ENCODE results near the gene SPON1. TPM values are rescaled to one million over a fixed set of nuclear protein-coding genes. Genes with fewer than 3 reads are reported as not detected.
A peak's percentile ranks its signal among the peaks of the same experiment; 100 is the strongest.
"Not testable (repeated sequence)": the region's sequence is repeated elsewhere in the genome, so short reads cannot be mapped to it uniquely, and the experiment has no call there.

The SPON1 gene
- total RNA-seq: 0.07 and 0.16 TPM in 2 replicates

GRCh38 chr11:13962562-13963168, at the start of gene SPON1:
Gene SPON1, plus strand, starts transcription at chr11:13962723. Its CDS starts 182 bp downstream, at chr11:13962905.
- Mint-ChIP-seq H3K27me3 (ENCODE audit: low read depth) (peaks cover 81% of the 10 kb centered on the region), H3K36me3 (ENCODE audit: low read depth) (no peaks in the 10 kb centered on the region), H3K27ac (no peak within 1 kb of the TSS), H3K4me3 (ENCODE audit: low read depth) (peak within 1 kb of the TSS; percentile 18), H3K4me1 (ENCODE audit: low read depth) (peaks cover 6% of the 10 kb centered on the region), H3K9me3 (no peaks in the 10 kb centered on the region)
- intact Hi-C loops (cut with micrococcal nuclease): no loop called here
- peak; percentile 20 for DNase-seq (ENCODE audit: low spot score)

- Mint-ChIP-seq H3K27ac (no peak overlapping the region), H3K4me1 (ENCODE audit: low read depth) (no peaks in the 10 kb centered on the region), H3K4me3 (ENCODE audit: low read depth) (no peak overlapping the region), H3K9me3 (peaks cover 6% of the 10 kb centered on the region), H3K27me3 (ENCODE audit: low read depth) (peaks cover 42% of the 10 kb centered on the region), H3K36me3 (ENCODE audit: low read depth) (no peaks in the 10 kb centered on the region)
- DNase-seq (ENCODE audit: low spot score): no peak
- intact Hi-C loops (cut with micrococcal nuclease): no loop called here
These were observed 45.3 kb upstream of the SPON1 start for GRCh38 chr11:13917264-13917663.

- DNase-seq (ENCODE audit: low spot score): no peak
- intact Hi-C loops (cut with micrococcal nuclease): no loop called here
- H3K27ac Mint-ChIP-seq: no peak overlapping the region
- H3K9me3 Mint-ChIP-seq: peaks cover 6% of the 10 kb centered on the region
- no peak overlapping the region for H3K4me3 Mint-ChIP-seq (ENCODE audit: low read depth)
- peaks cover 3% of the 10 kb centered on the region for H3K36me3 Mint-ChIP-seq (ENCODE audit: low read depth)
- peaks cover 43% of the 10 kb centered on the region for H3K27me3 Mint-ChIP-seq (ENCODE audit: low read depth)
- peaks cover 4% of the 10 kb centered on the region for H3K4me1 Mint-ChIP-seq (ENCODE audit: low read depth)
These were observed 44.6 kb upstream of the SPON1 start for GRCh38 chr11:13917904-13918303.

- no peak for DNase-seq (ENCODE audit: low spot score)
- no peak overlapping the region for H3K27ac Mint-ChIP-seq
- H3K4me1 Mint-ChIP-seq (ENCODE audit: low read depth): peaks cover 28% of the 10 kb centered on the region
- intact Hi-C loops (cut with micrococcal nuclease): no loop called here
- no peak overlapping the region for H3K4me3 Mint-ChIP-seq (ENCODE audit: low read depth)
- H3K27me3 Mint-ChIP-seq (ENCODE audit: low read depth): peaks cover 37% of the 10 kb centered on the region
- peaks cover 6% of the 10 kb centered on the region for H3K9me3 Mint-ChIP-seq
- H3K36me3 Mint-ChIP-seq (ENCODE audit: low read depth): peaks cover 10% of the 10 kb centered on the region
These were observed 41.8 kb upstream of the SPON1 start for GRCh38 chr11:13920756-13921155.

GRCh38 chr11:13921545-13921944, 41.0 kb upstream of the SPON1 start:
- H3K9me3 Mint-ChIP-seq: peaks cover 2% of the 10 kb centered on the region
- no peak for DNase-seq (ENCODE audit: low spot score)
- peaks cover 28% of the 10 kb centered on the region for H3K4me1 Mint-ChIP-seq (ENCODE audit: low read depth)
- H3K4me3 Mint-ChIP-seq (ENCODE audit: low read depth): no peak overlapping the region
- intact Hi-C loops (cut with micrococcal nuclease): no loop called here
- peaks cover 10% of the 10 kb centered on the region for H3K36me3 Mint-ChIP-seq (ENCODE audit: low read depth)
- H3K27me3 Mint-ChIP-seq (ENCODE audit: low read depth): peaks cover 34% of the 10 kb centered on the region
- no peak overlapping the region for H3K27ac Mint-ChIP-seq

- intact Hi-C loops (cut with micrococcal nuclease): no loop called here
- Mint-ChIP-seq H3K4me1 (ENCODE audit: low read depth) (peaks cover 28% of the 10 kb centered on the region), H3K36me3 (ENCODE audit: low read depth) (peaks cover 10% of the 10 kb centered on the region), H3K27ac (peak overlapping the region; percentile 90), H3K9me3 (no peaks in the 10 kb centered on the region), H3K27me3 (ENCODE audit: low read depth) (peaks cover 20% of the 10 kb centered on the region), H3K4me3 (ENCODE audit: low read depth) (no peak overlapping the region)
- DNase-seq (ENCODE audit: low spot score): no peak
These were observed 39.3 kb upstream of the SPON1 start for GRCh38 chr11:13923182-13923581.

- peaks cover 15% of the 10 kb centered on the region for H3K27me3 Mint-ChIP-seq (ENCODE audit: low read depth)
- DNase-seq (ENCODE audit: low spot score): peak; percentile 12
- no peaks in the 10 kb centered on the region for H3K9me3 Mint-ChIP-seq
- H3K4me3 Mint-ChIP-seq (ENCODE audit: low read depth): peak overlapping the region; percentile 46
- H3K36me3 Mint-ChIP-seq (ENCODE audit: low read depth): peaks cover 10% of the 10 kb centered on the region
- intact Hi-C loops (cut with micrococcal nuclease): no loop called here
- H3K27ac Mint-ChIP-seq: peak overlapping the region; percentile 90
- peaks cover 33% of the 10 kb centered on the region for H3K4me1 Mint-ChIP-seq (ENCODE audit: low read depth)
These were observed 38.5 kb upstream of the SPON1 start for GRCh38 chr11:13923716-13924650.

GRCh38 chr11:13924801-13925327, 37.7 kb upstream of the SPON1 start:
- no peak for DNase-seq (ENCODE audit: low spot score)
- Mint-ChIP-seq H3K4me3 (ENCODE audit: low read depth) (no peak overlapping the region), H3K36me3 (ENCODE audit: low read depth) (peaks cover 10% of the 10 kb centered on the region), H3K9me3 (no peaks in the 10 kb centered on the region), H3K4me1 (ENCODE audit: low read depth) (peaks cover 37% of the 10 kb centered on the region), H3K27ac (peak overlapping the region; percentile 53), H3K27me3 (ENCODE audit: low read depth) (peaks cover 10% of the 10 kb centered on the region)
- intact Hi-C loops (cut with micrococcal nuclease): no loop called here

GRCh38 chr11:13926366-13926765, 36.2 kb upstream of the SPON1 start:
- H3K27me3 Mint-ChIP-seq (ENCODE audit: low read depth); H3K9me3 Mint-ChIP-seq; H3K27ac Mint-ChIP-seq; DNase-seq (ENCODE audit: low spot score); intact Hi-C loops (cut with micrococcal nuclease); H3K4me3 Mint-ChIP-seq (ENCODE audit: low read depth): not testable (repeated sequence)
- peaks cover 37% of the 10 kb centered on the region for H3K4me1 Mint-ChIP-seq (ENCODE audit: low read depth)
- peaks cover 10% of the 10 kb centered on the region for H3K36me3 Mint-ChIP-seq (ENCODE audit: low read depth)

GRCh38 chr11:13926981-13927380, 35.5 kb upstream of the SPON1 start:
- intact Hi-C loops (cut with micrococcal nuclease): no loop called here
- Mint-ChIP-seq H3K4me3 (ENCODE audit: low read depth) (no peak overlapping the region), H3K27ac (no peak overlapping the region), H3K4me1 (ENCODE audit: low read depth) (peaks cover 37% of the 10 kb centered on the region), H3K27me3 (ENCODE audit: low read depth) (peaks cover 4% of the 10 kb centered on the region), H3K36me3 (ENCODE audit: low read depth) (peaks cover 10% of the 10 kb centered on the region), H3K9me3 (no peaks in the 10 kb centered on the region)
- no peak for DNase-seq (ENCODE audit: low spot score)

GRCh38 chr11:13927481-13927880, 35.0 kb upstream of the SPON1 start:
- Mint-ChIP-seq H3K9me3 (no peaks in the 10 kb centered on the region), H3K27ac (no peak overlapping the region), H3K4me1 (ENCODE audit: low read depth) (peaks cover 37% of the 10 kb centered on the region), H3K36me3 (ENCODE audit: low read depth) (peaks cover 10% of the 10 kb centered on the region), H3K4me3 (ENCODE audit: low read depth) (no peak overlapping the region), H3K27me3 (ENCODE audit: low read depth) (peaks cover 4% of the 10 kb centered on the region)
- intact Hi-C loops (cut with micrococcal nuclease): no loop called here
- DNase-seq (ENCODE audit: low spot score): no peak

GRCh38 chr11:13928566-13929251, 33.8 kb upstream of the SPON1 start:
- Mint-ChIP-seq H3K27me3 (ENCODE audit: low read depth) (peaks cover 3% of the 10 kb centered on the region), H3K4me1 (ENCODE audit: low read depth) (peaks cover 24% of the 10 kb centered on the region), H3K36me3 (ENCODE audit: low read depth) (peaks cover 7% of the 10 kb centered on the region), H3K9me3 (no peaks in the 10 kb centered on the region), H3K4me3 (ENCODE audit: low read depth) (no peak overlapping the region), H3K27ac (no peak overlapping the region)
- intact Hi-C loops (cut with micrococcal nuclease): no loop called here
- DNase-seq (ENCODE audit: low spot score): no peak

All from activated T-helper 2 cell treated with anti-CD3 and anti-CD28 coated beads, Interferon-gamma antibody, Interleukin-2, Interleukin-4, amounts not matched to agents 10 μg/mL and 5 μg/mL and 100 μg/mL, durations not matched to agents 14 hours and 24 hours and 36 hours (primary cell).